K562 (cell line): Measurements from ENCODE around the gene ENDOU. TPM values are rescaled to one million over a fixed set of nuclear protein-coding genes. Genes with fewer than 3 reads are reported as not detected.
A peak's percentile ranks its signal among the peaks of the same experiment; 100 is the strongest.

Experiments used
- BRD9 ChIP-seq: fragments of 450-650 bp; IDR thresholded peaks from 2 replicates; pipeline ENCODE4 v1.6.1; 2018; ENCODE audit warnings: low read depth; ENCODE audit not compliant: partially characterized antibody
- FOXP4 ChIP-seq: sonication (generic); formaldehyde crosslinking; IDR thresholded peaks from 2 replicates; pipeline ENCODE4 v1.8.0; 2022; ENCODE audit warnings: mild to moderate bottlenecking, missing genetic modification reagents, borderline replicate concordance
- KDM4B ChIP-seq, 2 experiments: fragments of 450-650 bp in 1 of 2; sonication (generic) in 1 of 2; IDR thresholded peaks; 2 replicates each; pipeline ENCODE4 v1.6.1; 2016 to 2017; ENCODE audit warnings: borderline replicate concordance in 2 of 2, antibody characterized with exemption in 1 of 2, low read depth in 1 of 2, mild to moderate bottlenecking in 1 of 2
- MCM3 ChIP-seq: fragments of 450-650 bp; IDR thresholded peaks from 2 replicates; pipeline ENCODE4 v1.6.1; 2016
- PHF21A ChIP-seq: fragments of 450-650 bp; IDR thresholded peaks from 2 replicates; pipeline ENCODE4 v1.6.1; 2017; ENCODE audit warnings: low read depth, borderline replicate concordance
- PML ChIP-seq: IDR thresholded peaks from 2 replicates; pipeline ENCODE4 v1.6.1; 2012; ENCODE audit warnings: low read length, inconsistent platforms
- POLR2B ChIP-seq: fragments of 450-650 bp; IDR thresholded peaks from 2 replicates; pipeline ENCODE4 v1.6.1; 2018; ENCODE audit warnings: low read depth; ENCODE audit not compliant: partially characterized antibody
- PTRF ChIP-seq: fragments of 450-650 bp; IDR thresholded peaks from 2 replicates; pipeline ENCODE4 v1.6.1; 2016; ENCODE audit warnings: mild to moderate bottlenecking, missing genetic modification characterization, missing compliant biosample characterization
- RBFOX2 ChIP-seq: fragments of 200-400 bp; formaldehyde crosslinking; IDR thresholded peaks from 2 replicates; pipeline ENCODE4 v1.6.1; 2017; ENCODE audit warnings: low read depth, mild to moderate bottlenecking, low read length, moderate library complexity
- SRF ChIP-seq, 2 experiments: fragments of 250-450, 450-650 bp in 1 of 2; sonication (Bioruptor Pico) in 1 of 2; sonication (generic) in 1 of 2; formaldehyde crosslinking; IDR thresholded peaks; 2 replicates each; pipeline versions ENCODE4 v1.5.0 to v1.5.1; 2020 to 2022; ENCODE audit warnings: mild to moderate bottlenecking in 1 of 2, missing genetic modification reagents in 1 of 2
- STAT5B ChIP-seq: fragments of 250-450 bp; sonication (Bioruptor Pico); IDR thresholded peaks from 2 replicates; pipeline ENCODE4 v1.8.0; 2021; ENCODE audit warnings: mild to moderate bottlenecking, inconsistent platforms
- TFAP4 ChIP-seq: sonication (generic); formaldehyde crosslinking; IDR thresholded peaks from 2 replicates; pipeline ENCODE4 v1.8.0; 2022; ENCODE audit warnings: missing genetic modification reagents, mild to moderate bottlenecking, moderate library complexity, borderline replicate concordance
- ZBTB12 ChIP-seq: fragments of 250-450 bp; sonication (Bioruptor Pico); IDR thresholded peaks from 2 replicates; pipeline ENCODE4 v1.4.0; 2020
- ZNF217 ChIP-seq: sonication (generic); formaldehyde crosslinking; IDR thresholded peaks from 2 replicates; pipeline ENCODE4 v1.8.0; 2022; ENCODE audit warnings: mild to moderate bottlenecking, missing genetic modification reagents
- ZNF23 ChIP-seq: fragments of 250-450 bp; sonication (Bioruptor Pico); IDR thresholded peaks from 2 replicates; pipeline ENCODE4 v1.4.0; 2020; ENCODE audit warnings: mild to moderate bottlenecking
- ZNF3 ChIP-seq: fragments of 250-450 bp; sonication (Bioruptor Pico); IDR thresholded peaks from 2 replicates; pipeline ENCODE4 v1.5.0; 2021; ENCODE audit warnings: mild to moderate bottlenecking, moderate library complexity
- ZNF444 ChIP-seq: fragments of 250-450 bp; sonication (Bioruptor Pico); IDR thresholded peaks from 2 replicates; pipeline ENCODE4 v1.4.0; 2020; ENCODE audit warnings: mild to moderate bottlenecking, moderate library complexity
- polyA plus RNA-seq, 8 experiments: library from polyadenylated mRNA; depleted of rRNA in 4 of 8; stranded (reverse) in 5 of 8; unstranded in 3 of 8; fragments of >200 nt; fragmentation: Nextera tagmentation in 2 of 8; fragmentation: Illumina TruSeq in 1 of 8; extraction: Ambion mirVana in 2 of 8; extraction: Trizol in 1 of 8; gene quantifications; 2 replicates each; pipeline versions ENCODE4 v1.2.1 to v1.2.3, GENCODE V29; 2011 to 2014; ENCODE audit warnings: inconsistent platforms in 1 of 8, missing spikeins in 1 of 8
- total RNA-seq, 7 experiments: library from RNA; depleted of rRNA in 6 of 7; stranded (reverse); fragments of >200 nt in 6 of 7; fragmentation: Illumina TruSeq in 2 of 7; extraction: Trizol in 2 of 7; gene quantifications; 2 replicates each; pipeline versions ENCODE4 v1.2.1 to v1.2.3, GENCODE V29; 2011 to 2021; ENCODE audit warnings: low replicate concordance in 1 of 7
- TF ChIP-seq, protein P1 (sequence below), 2 experiments: fragments of 450-650 bp; IDR thresholded peaks; 2 replicates each; pipeline ENCODE4 v1.6.1; 2016
- TF ChIP-seq, protein P2 (sequence below): fragments of 250-450 bp; sonication (Bioruptor Pico); IDR thresholded peaks from 2 replicates; pipeline ENCODE4 v1.8.0; 2021; ENCODE audit warnings: moderate library complexity, mild to moderate bottlenecking, inconsistent platforms

The ENDOU gene
- total and polyA plus RNA-seq, 9 of the 15 experiments (the other 6 are each of a cell fraction or from before 2014, with no cell fraction given), result 0.03 TPM; not detected in 8

- TF ChIP-seq TFAP4 (CRISPR knock-in tag), result peak; percentile 77; the same call in 1 of the 2 replicates
- TF ChIP-seq ZNF3, result no peak
- no peak for TF ChIP-seq KDM4B (IDR thresholded peaks at IDR 0.05; ENCODE audit: borderline replicate concordance in 2 of 2, low read depth in 1 of 2)
- TF ChIP-seq FOXP4 (CRISPR knock-in tag), result no peak
- peak; percentile 89 for TF ChIP-seq PML
- TF ChIP-seq POLR2B, result peak; percentile 89
- TF ChIP-seq, protein P1, sequence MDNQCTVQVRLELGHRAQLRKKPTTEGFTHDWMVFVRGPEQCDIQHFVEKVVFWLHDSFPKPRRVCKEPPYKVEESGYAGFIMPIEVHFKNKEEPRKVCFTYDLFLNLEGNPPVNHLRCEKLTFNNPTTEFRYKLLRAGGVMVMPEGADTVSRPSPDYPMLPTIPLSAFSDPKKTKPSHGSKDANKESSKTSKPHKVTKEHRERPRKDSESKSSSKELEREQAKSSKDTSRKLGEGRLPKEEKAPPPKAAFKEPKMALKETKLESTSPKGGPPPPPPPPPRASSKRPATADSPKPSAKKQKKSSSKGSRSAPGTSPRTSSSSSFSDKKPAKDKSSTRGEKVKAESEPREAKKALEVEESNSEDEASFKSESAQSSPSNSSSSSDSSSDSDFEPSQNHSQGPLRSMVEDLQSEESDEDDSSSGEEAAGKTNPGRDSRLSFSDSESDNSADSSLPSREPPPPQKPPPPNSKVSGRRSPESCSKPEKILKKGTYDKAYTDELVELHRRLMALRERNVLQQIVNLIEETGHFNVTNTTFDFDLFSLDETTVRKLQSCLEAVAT (IDR thresholded peaks at IDR 0.05), result peak in 1 of 2 experiments; percentile 14; a peak in 1 of 4 replicates
- peak; percentile 23; the same call in 1 of the 2 replicates for TF ChIP-seq ZBTB12 (CRISPR knock-in tag)
- no peak for TF ChIP-seq PHF21A
- TF ChIP-seq ZNF23 (CRISPR knock-in tag), result no peak
- peak; percentile 95 for TF ChIP-seq RBFOX2
- no peak for TF ChIP-seq STAT5B (CRISPR knock-in tag)
- TF ChIP-seq, protein P2, sequence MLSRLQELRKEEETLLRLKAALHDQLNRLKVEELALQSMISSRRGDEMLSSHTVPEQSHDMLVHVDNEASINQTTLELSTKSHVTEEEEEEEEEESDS (CRISPR knock-in tag), result no peak
- no peak for TF ChIP-seq ZNF444 (CRISPR knock-in tag)
- TF ChIP-seq BRD9, result no peak
- TF ChIP-seq ZNF217 (CRISPR knock-in tag), result no peak
- peak in 1 of 2 experiments; percentile 12; a peak in 1 of 4 replicates for TF ChIP-seq SRF (CRISPR knock-in tag; IDR thresholded peaks at IDR 0.05)
- TF ChIP-seq PTRF, result no peak
- TF ChIP-seq MCM3, result no peak
Measured at GRCh38 chr12:47705566-47706425, 19.5 kb downstream of the ENDOU start, which contains the start of gene RPAP3 (continued).
